Stimulated activated naive B cell treated with anti-CD40 and anti-IgM and Interleukin-4, amounts not matched to agents 10 μg/mL and 1 μg/mL and 100 μg/mL, for 72 hours (primary cell): Measurements from ENCODE around the gene PTPRF.
A peak's percentile ranks its signal among the peaks of the same experiment; 100 is the strongest.
"Not testable (repeated sequence)": the region's sequence is repeated elsewhere in the genome, so short reads cannot be mapped to it uniquely, and the experiment has no call there.

ENCODE experiments used
- ATAC-seq, 2 donors: fragments of 150-1000 bp; cut with Tn5 transposase; replicated peaks; 2 replicates each; pipeline ENCODE4 v1.10.0; 2021; ENCODE audit warnings: moderate library complexity in 1 of 2
- DNase-seq: peaks from one replicate; pipeline ENCODE4 v3.0.0; 2021
- H3K27ac Mint-ChIP-seq: one replicate; pipeline ENCODE4 v1.8.0; 2022; ENCODE audit warnings: mild to moderate bottlenecking, mixed read lengths
- H3K27me3 Mint-ChIP-seq, 2 donors: one replicate each; pipeline ENCODE4 v1.8.0; 2022; ENCODE audit warnings: mixed read lengths in 2 of 2
- H3K36me3 Mint-ChIP-seq, 2 donors: one replicate each; pipeline ENCODE4 v1.8.0; 2022; ENCODE audit warnings: mixed read lengths in 2 of 2, mild to moderate bottlenecking in 1 of 2
- H3K4me1 Mint-ChIP-seq, 2 donors: one replicate each; pipeline ENCODE4 v1.8.0; 2022; ENCODE audit warnings: mixed read lengths in 2 of 2, mild to moderate bottlenecking in 1 of 2
- H3K4me3 Mint-ChIP-seq, 2 donors: one replicate each; pipeline ENCODE4 v1.8.0; 2022; ENCODE audit warnings: mild to moderate bottlenecking in 2 of 2, mixed read lengths in 2 of 2, moderate library complexity in 1 of 2
- H3K9me3 Mint-ChIP-seq, 2 donors: one replicate each; pipeline ENCODE4 v1.8.0; 2022; ENCODE audit warnings: mixed read lengths in 2 of 2, mild to moderate bottlenecking in 1 of 2

The PTPRF gene

GRCh38 chr1:43530483-43531106, at the start of gene PTPRF:
Gene PTPRF (plus strand): TSS chr1:43530883. CDS start chr1:43545076, 14,193 bp downstream.
- H3K27ac Mint-ChIP-seq: peak within 1 kb of the TSS; percentile 78
- H3K4me1 Mint-ChIP-seq: peaks cover 11 to 13% of the 10 kb centered on the region in 2 donors
- peaks cover 55 to 64% of the 10 kb centered on the region in 2 donors for H3K27me3 Mint-ChIP-seq
- ATAC-seq (peak in 1 of 2 donors; percentile 34), DNase-seq (no peak)
- no peaks in the 10 kb centered on the region for H3K9me3 Mint-ChIP-seq
- peaks cover 2 to 4% of the 10 kb centered on the region in 2 donors for H3K36me3 Mint-ChIP-seq
- peak within 1 kb of the TSS; percentile 92 to 96 for H3K4me3 Mint-ChIP-seq

GRCh38 chr1:43481491-43481890, 49.2 kb upstream of the PTPRF start:
- Mint-ChIP-seq H3K4me1 (no peaks in the 10 kb centered on the region), H3K36me3 (no peaks in the 10 kb centered on the region), H3K27me3 (peaks cover 11 to 12% of the 10 kb centered on the region in 2 donors), H3K27ac (no peak overlapping the region), H3K9me3 (peaks cover 4 to 5% of the 10 kb centered on the region in 2 donors), H3K4me3 (no peak overlapping the region)
- ATAC-seq: no peak
- no peak for DNase-seq

DNA sequence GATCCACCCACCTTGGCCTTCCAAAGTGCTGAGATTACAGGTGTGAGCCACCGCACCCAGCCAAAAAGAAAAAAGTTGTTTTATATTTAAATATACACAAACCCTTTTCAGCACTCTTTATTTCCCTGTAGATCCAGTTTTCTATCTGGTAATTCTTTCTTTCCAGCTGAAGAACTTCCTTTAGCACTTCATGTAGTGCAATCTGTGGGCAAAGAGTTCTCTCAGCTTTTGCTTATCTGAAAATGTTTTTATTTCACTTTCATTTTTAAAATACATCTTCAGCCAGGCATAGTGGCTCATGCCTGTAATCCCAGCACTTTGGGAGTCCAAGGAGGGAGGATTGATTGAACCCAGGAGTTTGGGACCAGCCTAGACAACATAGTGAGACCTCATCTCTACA, 48.5 kb upstream of the PTPRF start:
- H3K27ac Mint-ChIP-seq: no peak overlapping the region
- H3K36me3 Mint-ChIP-seq: peaks cover 0 to 4% of the 10 kb centered on the region in 2 donors
- DNase-seq (no peak), ATAC-seq (no peak)
- no peak overlapping the region for H3K4me3 Mint-ChIP-seq
- no peaks in the 10 kb centered on the region for H3K4me1 Mint-ChIP-seq
- peaks cover 6 to 8% of the 10 kb centered on the region in 2 donors for H3K9me3 Mint-ChIP-seq
- H3K27me3 Mint-ChIP-seq: peaks cover 11 to 12% of the 10 kb centered on the region in 2 donors

DNA sequence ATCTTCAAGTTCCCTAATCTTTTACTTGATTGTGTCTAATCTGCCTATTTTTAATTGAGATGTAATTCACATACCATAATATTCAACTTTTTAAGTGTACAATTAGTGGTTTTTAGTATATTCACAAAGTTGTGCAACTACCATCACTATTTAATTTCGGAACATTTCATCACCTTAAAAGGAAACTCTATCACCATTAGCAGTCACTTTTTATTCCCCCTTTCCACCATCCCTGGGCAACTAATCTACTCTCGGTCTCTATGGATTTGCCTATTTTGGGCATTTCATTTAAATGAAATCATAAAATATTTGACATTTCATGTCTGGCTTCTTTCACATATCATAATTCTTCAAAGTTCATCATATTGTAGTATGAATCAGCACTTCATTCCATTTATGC, 46.3 kb upstream of the PTPRF start:
- peaks cover 7 to 8% of the 10 kb centered on the region in 2 donors for H3K27me3 Mint-ChIP-seq
- no peak overlapping the region for H3K4me3 Mint-ChIP-seq
- peaks cover 15 to 17% of the 10 kb centered on the region in 2 donors for H3K9me3 Mint-ChIP-seq
- H3K4me1 Mint-ChIP-seq: no peaks in the 10 kb centered on the region
- peaks cover 6 to 7% of the 10 kb centered on the region in 2 donors for H3K36me3 Mint-ChIP-seq
- ATAC-seq (no peak), DNase-seq (no peak)
- H3K27ac Mint-ChIP-seq: no peak overlapping the region

- DNase-seq (no peak), ATAC-seq (no peak)
- no peaks in the 10 kb centered on the region for H3K4me1 Mint-ChIP-seq
- H3K27ac Mint-ChIP-seq: no peak overlapping the region
- H3K36me3 Mint-ChIP-seq: peaks cover 8 to 14% of the 10 kb centered on the region in 2 donors
- peaks cover 27 to 30% of the 10 kb centered on the region in 2 donors for H3K9me3 Mint-ChIP-seq
- H3K4me3 Mint-ChIP-seq: no peak overlapping the region
- H3K27me3 Mint-ChIP-seq: peaks cover 0 to 11% of the 10 kb centered on the region in 2 donors
Observed at GRCh38 chr1:43488165-43488564, 42.5 kb upstream of the PTPRF start.

DNA sequence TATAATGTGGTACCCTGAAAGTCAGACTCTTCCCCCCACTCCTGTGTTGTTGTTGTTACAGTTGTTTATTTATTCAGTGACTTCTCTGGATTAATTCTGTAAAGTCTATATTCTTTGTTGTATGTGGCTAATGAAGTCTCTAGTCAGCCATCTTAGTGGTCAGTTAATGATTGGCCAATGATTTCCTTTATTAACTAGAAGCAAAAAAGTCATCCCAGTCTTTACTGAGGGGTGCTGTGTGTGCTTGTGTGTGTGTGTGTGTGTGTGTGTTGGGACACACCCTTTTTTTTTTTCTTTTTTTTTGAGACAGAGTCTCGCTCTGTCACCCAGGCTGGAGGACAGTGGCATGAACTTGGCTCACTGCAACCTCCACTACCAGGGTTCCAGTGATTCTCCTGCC, 39.6 kb upstream of the PTPRF start:
- Mint-ChIP-seq H3K4me1 (no peaks in the 10 kb centered on the region), H3K9me3 (peaks cover 22 to 30% of the 10 kb centered on the region in 2 donors), H3K36me3 (peaks cover 8 to 14% of the 10 kb centered on the region in 2 donors), H3K4me3 (no peak overlapping the region), H3K27me3 (peaks cover 5 to 17% of the 10 kb centered on the region in 2 donors), H3K27ac (no peak overlapping the region)
- ATAC-seq: no peak
- no peak for DNase-seq

- peaks cover 16 to 24% of the 10 kb centered on the region in 2 donors for H3K9me3 Mint-ChIP-seq
- no peak for ATAC-seq
- no peaks in the 10 kb centered on the region for H3K4me1 Mint-ChIP-seq
- DNase-seq: no peak
- H3K4me3 Mint-ChIP-seq: no peak overlapping the region
- H3K36me3 Mint-ChIP-seq: peaks cover 6 to 10% of the 10 kb centered on the region in 2 donors
- peaks cover 5 to 17% of the 10 kb centered on the region in 2 donors for H3K27me3 Mint-ChIP-seq
- H3K27ac Mint-ChIP-seq: no peak overlapping the region
Observed at GRCh38 chr1:43492826-43493225, 37.9 kb upstream of the PTPRF start.

DNA sequence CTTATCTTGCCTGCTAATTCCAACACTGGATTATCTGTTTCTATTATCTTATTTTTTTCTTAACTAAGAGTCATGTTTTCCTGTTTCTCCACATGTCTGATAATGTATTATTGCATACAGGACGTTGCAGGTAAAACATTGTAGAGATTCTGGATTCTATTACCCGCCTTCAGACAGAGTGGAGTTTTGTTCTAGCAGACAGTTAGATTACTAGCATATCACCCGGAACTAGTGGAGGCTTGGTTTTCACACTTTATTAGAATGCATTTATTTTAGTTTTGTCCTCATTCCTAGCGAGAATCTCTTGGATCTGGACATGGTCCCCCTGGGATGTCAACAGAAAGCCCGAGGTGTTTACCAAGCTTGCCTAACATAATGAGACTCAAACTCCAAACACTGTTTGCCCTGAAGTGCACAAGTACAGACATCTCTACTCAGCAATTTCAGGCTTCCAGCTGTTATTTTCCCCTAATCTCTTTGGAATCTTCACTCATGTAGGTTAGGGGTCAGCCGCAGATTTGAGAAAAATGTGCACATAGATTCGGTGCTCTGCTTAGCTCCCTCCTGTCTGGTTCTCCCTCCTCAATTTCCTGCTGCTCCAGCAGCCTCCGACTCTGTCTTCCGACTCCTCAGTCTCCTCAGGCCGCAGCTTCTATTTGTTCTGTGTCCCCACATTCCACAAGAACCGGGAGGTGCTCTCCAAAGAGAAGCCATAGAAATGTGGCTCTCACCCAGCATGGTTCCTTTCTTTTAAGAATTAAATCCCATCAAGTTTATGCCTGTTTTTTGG, 36.8 kb upstream of the PTPRF start:
- Mint-ChIP-seq H3K27me3 (peaks cover 5 to 17% of the 10 kb centered on the region in 2 donors), H3K4me1 (no peaks in the 10 kb centered on the region), H3K9me3 (peaks cover 10 to 18% of the 10 kb centered on the region in 2 donors), H3K36me3 (peaks cover 2 to 7% of the 10 kb centered on the region in 2 donors), H3K27ac (no peak overlapping the region), H3K4me3 (no peak overlapping the region)
- ATAC-seq (no peak), DNase-seq (no peak)

DNA sequence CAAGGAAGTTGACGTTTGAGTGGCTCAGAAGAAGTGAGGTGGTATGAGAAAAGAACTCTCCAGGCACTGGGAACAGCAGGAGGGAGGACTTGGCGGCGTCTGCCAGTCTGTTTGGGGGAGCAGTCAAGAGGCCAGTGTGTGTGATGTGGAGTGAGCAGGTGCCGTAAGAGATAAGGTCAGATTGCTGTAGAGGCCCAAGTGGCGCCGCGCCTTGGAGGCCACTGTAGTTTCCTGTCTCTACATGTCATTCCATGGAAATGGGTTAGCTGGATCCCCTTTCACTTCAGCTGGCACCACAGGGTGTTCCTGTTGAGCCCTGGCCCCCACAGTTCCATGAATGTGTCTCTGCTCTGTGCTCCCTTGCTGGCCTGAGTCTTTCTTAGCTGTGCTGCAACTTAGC, 35.5 kb upstream of the PTPRF start:
- DNase-seq (no peak), ATAC-seq (no peak)
- no peak overlapping the region for H3K27ac Mint-ChIP-seq
- H3K27me3 Mint-ChIP-seq: peaks cover 13 to 29% of the 10 kb centered on the region in 2 donors
- no peaks in the 10 kb centered on the region for H3K4me1 Mint-ChIP-seq
- no peak overlapping the region for H3K4me3 Mint-ChIP-seq
- peaks cover 0 to 2% of the 10 kb centered on the region in 2 donors for H3K36me3 Mint-ChIP-seq
- peaks cover 5 to 9% of the 10 kb centered on the region in 2 donors for H3K9me3 Mint-ChIP-seq

GRCh38 chr1:43499898-43500297, 30.8 kb upstream of the PTPRF start:
- ATAC-seq: no peak
- Mint-ChIP-seq H3K9me3 (no peaks in the 10 kb centered on the region), H3K4me3 (no peak overlapping the region), H3K27ac (no peak overlapping the region), H3K27me3 (peaks cover 20 to 25% of the 10 kb centered on the region in 2 donors), H3K36me3 (no peaks in the 10 kb centered on the region), H3K4me1 (no peaks in the 10 kb centered on the region)
- no peak for DNase-seq

DNA sequence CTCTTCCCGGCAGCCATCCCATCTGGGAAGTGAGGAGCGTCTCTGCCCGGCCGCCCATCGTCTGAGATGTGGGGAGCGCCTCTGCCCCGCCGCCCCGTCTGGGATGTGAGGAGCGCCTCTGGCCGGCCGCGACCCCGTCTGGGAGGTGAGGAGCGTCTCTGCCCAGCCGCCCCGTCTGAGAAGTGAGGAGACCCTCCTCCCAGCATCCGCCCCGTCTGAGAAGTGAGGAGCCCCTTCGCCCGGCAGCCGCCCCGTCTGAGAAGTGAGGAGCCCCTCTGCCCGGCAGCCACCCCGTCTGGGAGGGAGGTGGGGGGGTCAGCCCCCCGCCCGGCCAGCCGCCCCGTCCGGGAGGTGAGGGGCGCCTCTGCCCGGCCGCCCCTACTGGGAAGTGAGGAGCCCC, 28.9 kb upstream of the PTPRF start:
- not testable (repeated sequence) for H3K9me3 Mint-ChIP-seq, DNase-seq, H3K27ac Mint-ChIP-seq, H3K4me3 Mint-ChIP-seq, H3K36me3 Mint-ChIP-seq, ATAC-seq, H3K4me1 Mint-ChIP-seq
- peaks cover 22 to 37% of the 10 kb centered on the region in 2 donors for H3K27me3 Mint-ChIP-seq

DNA sequence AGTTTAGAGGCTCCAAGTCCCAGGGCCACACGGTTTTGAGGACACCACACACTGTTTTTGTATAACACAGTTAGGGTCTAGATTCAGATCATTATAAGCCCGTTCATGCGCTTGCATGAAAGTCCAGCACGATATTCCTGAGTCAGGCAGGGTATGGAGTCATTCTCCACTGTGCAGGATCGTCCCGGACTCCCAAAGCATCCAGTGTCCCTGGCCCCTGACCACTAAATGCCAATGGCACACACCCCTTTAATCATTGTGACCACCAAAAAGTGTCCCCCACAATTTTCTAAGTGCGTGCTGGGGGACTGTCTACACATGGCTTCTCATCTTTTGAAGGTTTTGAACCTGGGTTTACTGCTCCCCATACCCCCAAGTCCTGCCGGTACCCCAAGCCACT, 27.1 kb upstream of the PTPRF start:
- ATAC-seq: no peak
- H3K27me3 Mint-ChIP-seq: peaks cover 34 to 48% of the 10 kb centered on the region in 2 donors
- H3K4me1 Mint-ChIP-seq: peaks cover 0 to 2% of the 10 kb centered on the region in 2 donors
- H3K4me3 Mint-ChIP-seq: no peak overlapping the region
- no peaks in the 10 kb centered on the region for H3K36me3 Mint-ChIP-seq
- no peaks in the 10 kb centered on the region for H3K9me3 Mint-ChIP-seq
- H3K27ac Mint-ChIP-seq: no peak overlapping the region
- DNase-seq: no peak

- Mint-ChIP-seq H3K9me3 (no peaks in the 10 kb centered on the region), H3K36me3 (no peaks in the 10 kb centered on the region), H3K27ac (no peak overlapping the region), H3K4me3 (no peak overlapping the region), H3K27me3 (peaks cover 29 to 40% of the 10 kb centered on the region in 2 donors), H3K4me1 (peaks cover 6 to 12% of the 10 kb centered on the region in 2 donors)
- ATAC-seq (no peak), DNase-seq (no peak)
Observed at GRCh38 chr1:43505077-43505780, 25.5 kb upstream of the PTPRF start.

GRCh38 chr1:43506233-43506632, 24.4 kb upstream of the PTPRF start:
- Mint-ChIP-seq H3K27ac (no peak overlapping the region), H3K36me3 (peaks cover 0 to under 1% of the 10 kb centered on the region in 2 donors), H3K4me3 (no peak overlapping the region), H3K9me3 (peaks cover under 1% of the 10 kb centered on the region in 2 donors), H3K27me3 (peaks cover 28 to 33% of the 10 kb centered on the region in 2 donors), H3K4me1 (peaks cover 7 to 12% of the 10 kb centered on the region in 2 donors)
- ATAC-seq (no peak), DNase-seq (no peak)
